HL-60 (cell line): Measurements from ENCODE around the gene PLA2G4C.

Experiments used
- DNase-seq, 2 experiments: peaks; one replicate each; pipeline ENCODE4 v3.0.0-alpha.2; 2010 to 2020; ENCODE audit warnings: low read depth in 1 of 2, low spot score in 1 of 2
- H3K27ac ChIP-seq: fragments of 250-450 bp; sonication (Bioruptor Pico); replicated peaks from 2 replicates; pipeline ENCODE4 v1.5.1; 2020; ENCODE audit warnings: mild to moderate bottlenecking, moderate library complexity
- H3K27me3 ChIP-seq: fragments of 250-450 bp; sonication (Bioruptor Pico); 2 replicates; pipeline ENCODE4 v1.5.1; 2021; ENCODE audit warnings: mild to moderate bottlenecking, moderate library complexity; ENCODE audit not compliant: insufficient read depth, poor library complexity, severe bottlenecking
- H3K4me3 ChIP-seq: replicated peaks from 2 replicates; pipeline ENCODE4 v1.5.1; 2011; ENCODE audit warnings: mild to moderate bottlenecking, control low read depth, low read length; ENCODE audit not compliant: insufficient read depth
- CTCF ChIP-seq: IDR thresholded peaks from one replicate; pipeline ENCODE4 v1.5.1; 2011; ENCODE audit warnings: low read length, control low read depth, inconsistent platforms; ENCODE audit not compliant: insufficient read depth
- GABPA ChIP-seq: IDR thresholded peaks from 2 replicates; pipeline ENCODE4 v1.6.1; 2012; ENCODE audit warnings: low read depth
- POLR2AphosphoS5 ChIP-seq: IDR thresholded peaks from 2 replicates; pipeline ENCODE4 v1.6.1; 2012; ENCODE audit warnings: low read depth
- SPI1 ChIP-seq: IDR thresholded peaks from 2 replicates; pipeline ENCODE4 v1.6.1; 2012; ENCODE audit warnings: low read depth, mild to moderate bottlenecking, borderline replicate concordance
- TF ChIP-seq, protein P1 (sequence below): IDR thresholded peaks from 2 replicates; pipeline ENCODE4 v1.6.1; 2012; ENCODE audit warnings: low read depth; ENCODE audit not compliant: insufficient replicate concordance

The PLA2G4C gene

DNA sequence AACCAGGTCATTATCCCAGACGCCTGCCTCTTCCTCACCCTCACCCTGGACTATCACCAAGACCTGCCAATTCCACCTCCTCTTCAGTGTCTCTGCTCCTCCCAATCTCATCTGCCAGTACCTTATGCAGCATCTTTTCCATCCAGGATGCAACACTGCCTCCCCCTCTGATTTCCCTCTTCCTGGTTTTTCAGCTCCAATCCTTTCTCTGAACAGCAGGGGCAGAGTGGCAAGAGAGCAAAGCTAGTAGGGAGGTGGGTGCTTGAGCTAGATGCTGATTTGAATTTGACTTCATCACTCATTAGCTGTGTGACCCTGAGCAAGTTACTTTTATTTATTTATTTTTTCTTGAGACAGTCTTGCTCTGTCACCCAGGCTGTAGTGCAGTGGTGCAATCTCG lies 41.2 kb downstream of the PLA2G4C start:
- DNase-seq: no peak
- TF ChIP-seq CTCF (no peak), SPI1 (no peak), POLR2AphosphoS5 (no peak), GABPA (no peak)
- TF ChIP-seq, protein P1, sequence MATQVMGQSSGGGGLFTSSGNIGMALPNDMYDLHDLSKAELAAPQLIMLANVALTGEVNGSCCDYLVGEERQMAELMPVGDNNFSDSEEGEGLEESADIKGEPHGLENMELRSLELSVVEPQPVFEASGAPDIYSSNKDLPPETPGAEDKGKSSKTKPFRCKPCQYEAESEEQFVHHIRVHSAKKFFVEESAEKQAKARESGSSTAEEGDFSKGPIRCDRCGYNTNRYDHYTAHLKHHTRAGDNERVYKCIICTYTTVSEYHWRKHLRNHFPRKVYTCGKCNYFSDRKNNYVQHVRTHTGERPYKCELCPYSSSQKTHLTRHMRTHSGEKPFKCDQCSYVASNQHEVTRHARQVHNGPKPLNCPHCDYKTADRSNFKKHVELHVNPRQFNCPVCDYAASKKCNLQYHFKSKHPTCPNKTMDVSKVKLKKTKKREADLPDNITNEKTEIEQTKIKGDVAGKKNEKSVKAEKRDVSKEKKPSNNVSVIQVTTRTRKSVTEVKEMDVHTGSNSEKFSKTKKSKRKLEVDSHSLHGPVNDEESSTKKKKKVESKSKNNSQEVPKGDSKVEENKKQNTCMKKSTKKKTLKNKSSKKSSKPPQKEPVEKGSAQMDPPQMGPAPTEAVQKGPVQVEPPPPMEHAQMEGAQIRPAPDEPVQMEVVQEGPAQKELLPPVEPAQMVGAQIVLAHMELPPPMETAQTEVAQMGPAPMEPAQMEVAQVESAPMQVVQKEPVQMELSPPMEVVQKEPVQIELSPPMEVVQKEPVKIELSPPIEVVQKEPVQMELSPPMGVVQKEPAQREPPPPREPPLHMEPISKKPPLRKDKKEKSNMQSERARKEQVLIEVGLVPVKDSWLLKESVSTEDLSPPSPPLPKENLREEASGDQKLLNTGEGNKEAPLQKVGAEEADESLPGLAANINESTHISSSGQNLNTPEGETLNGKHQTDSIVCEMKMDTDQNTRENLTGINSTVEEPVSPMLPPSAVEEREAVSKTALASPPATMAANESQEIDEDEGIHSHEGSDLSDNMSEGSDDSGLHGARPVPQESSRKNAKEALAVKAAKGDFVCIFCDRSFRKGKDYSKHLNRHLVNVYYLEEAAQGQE: no peak
- no peak overlapping the region for H3K4me3 ChIP-seq
- H3K27ac ChIP-seq: no peak overlapping the region
- H3K27me3 ChIP-seq: no peaks in the 10 kb centered on the region

DNA sequence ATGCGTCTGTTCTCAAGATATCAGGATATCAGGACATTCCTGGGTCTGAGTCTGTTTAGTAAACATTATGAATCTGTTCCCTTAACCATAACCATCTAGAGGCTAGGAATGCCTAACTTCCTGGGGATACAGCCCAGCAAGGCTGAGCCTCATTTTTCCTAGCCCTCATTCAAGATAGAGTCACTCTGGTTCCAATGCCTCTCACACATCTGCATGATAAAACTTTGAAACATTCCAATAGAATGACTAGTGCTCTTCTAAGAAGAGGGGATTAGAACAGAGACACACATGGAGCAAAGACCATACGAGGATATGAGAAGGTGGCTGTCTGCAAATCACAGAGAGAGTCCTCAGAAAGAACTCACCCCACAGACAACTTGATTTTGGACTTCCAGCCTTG lies 46.1 kb downstream of the PLA2G4C start:
- Histone ChIP-seq H3K27ac (no peak overlapping the region), H3K27me3 (no peaks in the 10 kb centered on the region), H3K4me3 (no peak overlapping the region)
- no peak for TF ChIP-seq GABPA
- DNase-seq: no peak

- DNase-seq: no peak
- TF ChIP-seq, protein P1: no peak
- TF ChIP-seq CTCF: no peak
- TF ChIP-seq POLR2AphosphoS5: no peak
- no peak for TF ChIP-seq SPI1
- TF ChIP-seq GABPA: no peak
- Histone ChIP-seq H3K4me3 (no peak overlapping the region), H3K27me3 (no peaks in the 10 kb centered on the region), H3K27ac (no peak overlapping the region)
Observed at GRCh38 chr19:48061401-48062344, 48.9 kb downstream of the PLA2G4C start.

GRCh38 chr19:48060381-48060780 lies 50.2 kb downstream of the PLA2G4C start:
- DNase-seq: no peak
- Histone ChIP-seq H3K27ac (no peak overlapping the region), H3K4me3 (no peak overlapping the region), H3K27me3 (no peaks in the 10 kb centered on the region)
- TF ChIP-seq POLR2AphosphoS5 (no peak), GABPA (no peak), CTCF (no peak), SPI1 (no peak)
- TF ChIP-seq, protein P1: no peak
